IPS DF 6.9 (cell line): ENCODE data around the gene TGFBI.

Experiments
- DNase-seq: peaks from one replicate; pipeline ENCODE4 v3.0.0-alpha.2; 2013; ENCODE audit warnings: low read depth, low spot score
- H3K27ac ChIP-seq: one replicate; pipeline ENCODE4 v1.5.1; 2013; ENCODE audit warnings: low read length, control low read depth
- H3K27me3 ChIP-seq: 2 replicates; pipeline ENCODE4 v1.6.1; 2013; ENCODE audit warnings: mild to moderate bottlenecking, low read length; ENCODE audit not compliant: control insufficient read depth, insufficient read depth
- H3K36me3 ChIP-seq: 2 replicates; pipeline ENCODE4 v1.6.1; 2013; ENCODE audit warnings: low read length; ENCODE audit not compliant: control insufficient read depth, insufficient read depth
- H3K4me1 ChIP-seq: 2 replicates; pipeline ENCODE4 v1.6.1; 2013; ENCODE audit warnings: low read length; ENCODE audit not compliant: control insufficient read depth, insufficient read depth
- H3K4me3 ChIP-seq: 2 replicates; pipeline ENCODE4 v1.5.1; 2013; ENCODE audit warnings: mild to moderate bottlenecking, low read length
- H3K9me3 ChIP-seq: 2 replicates; pipeline ENCODE4 v1.6.1; 2013; ENCODE audit warnings: low read length, inconsistent platforms; ENCODE audit not compliant: control insufficient read depth, insufficient read depth
- whole genome bisulfite sequencing: extraction: QIAGEN DNeasy Blood & Tissue Kit; methylation state at CpG from one replicate; pipeline ENCODE4 v1.1.7; 2013; ENCODE audit warnings: mixed read lengths, missing lambda C conversion rate; ENCODE audit not compliant: insufficient read length, insufficient coverage; 5-methylcytosine and 5-hydroxymethylcytosine counted together

TGFBI gene

DNA sequence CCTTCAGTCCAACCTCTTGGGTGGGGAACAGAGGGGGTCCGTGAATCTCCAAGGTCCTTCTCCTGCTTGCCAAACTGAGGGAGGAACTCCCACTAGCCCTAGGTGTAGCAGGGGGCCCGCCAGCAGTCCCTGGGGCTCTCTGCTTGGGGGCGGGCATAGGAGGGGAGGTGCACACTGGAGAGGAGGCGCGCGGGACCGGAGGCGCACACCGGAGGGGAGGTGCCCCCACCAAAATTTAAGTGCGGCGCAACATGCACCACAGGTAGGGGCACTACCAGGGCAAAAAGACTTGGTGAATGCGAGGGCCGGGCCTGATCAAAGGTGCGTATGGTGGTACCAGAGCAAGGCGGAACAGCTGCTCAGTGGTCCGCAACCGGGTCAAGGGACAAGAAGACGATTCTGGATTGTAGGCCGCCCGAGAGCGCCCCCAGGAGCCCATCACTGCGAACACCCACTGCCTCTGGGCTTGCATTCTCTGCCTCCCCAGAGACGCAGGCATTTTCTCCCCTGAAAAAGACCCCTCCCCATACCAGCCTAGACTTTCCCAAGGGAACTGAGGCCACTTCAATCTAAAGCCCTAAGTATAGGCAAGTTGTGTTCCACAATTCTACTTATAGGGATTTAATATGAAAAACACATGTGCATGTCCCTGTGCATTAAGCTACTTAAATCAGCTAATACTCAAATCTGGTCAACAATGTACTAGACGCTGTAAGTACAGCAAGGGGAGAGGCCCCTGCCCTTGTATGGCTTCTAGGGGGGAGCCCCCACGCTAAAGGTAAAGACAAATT, 50.6 kb downstream of the TGFBI start:
- no peak for DNase-seq
- no peaks in the 10 kb centered on the region for H3K9me3 ChIP-seq

DNA sequence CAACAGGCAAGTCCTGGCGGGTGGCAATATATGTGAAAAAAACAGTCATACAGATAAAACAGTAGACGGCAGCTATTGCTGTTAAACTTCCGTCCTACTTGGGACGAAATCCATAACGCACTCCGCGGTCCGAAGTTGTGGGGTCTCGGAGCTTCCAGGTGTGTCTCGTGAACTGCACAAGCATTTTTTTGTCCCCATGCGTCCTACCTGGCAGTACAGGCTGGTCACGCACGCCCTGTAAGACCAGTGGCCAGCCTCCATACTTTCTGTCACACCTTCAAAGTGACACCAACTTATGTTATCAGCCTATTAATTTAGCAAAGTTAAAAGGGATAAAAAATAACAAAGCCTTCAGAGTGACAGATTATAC, 51.3 kb downstream of the TGFBI start:
- Histone ChIP-seq H3K9me3 (no peaks in the 10 kb centered on the region), H3K4me3 (peak overlapping the region; percentile 80), H3K4me1 (no peaks in the 10 kb centered on the region; the same call in 1 of the 2 replicates), H3K27me3 (no peaks in the 10 kb centered on the region), H3K27ac (no peak overlapping the region), H3K36me3 (no peaks in the 10 kb centered on the region)
- no peak for DNase-seq
- no CpG with 5 or more reads among the region's 13 CpGs for WGBS

More for the DNA sequence above, 50.6 kb downstream of the TGFBI start:
- H3K36me3 ChIP-seq: no peaks in the 10 kb centered on the region
- H3K27ac ChIP-seq: no peak overlapping the region
- peak overlapping the region; percentile 80; the same call in 1 of the 2 replicates for H3K4me3 ChIP-seq
- no peaks in the 10 kb centered on the region; the same call in 1 of the 2 replicates for H3K4me1 ChIP-seq
- H3K27me3 ChIP-seq: no peaks in the 10 kb centered on the region
- no CpG with 5 or more reads among the region's 25 CpGs for WGBS

- Histone ChIP-seq H3K4me3 (peak overlapping the region; percentile 80; the same call in 1 of the 2 replicates), H3K36me3 (no peaks in the 10 kb centered on the region), H3K27me3 (no peaks in the 10 kb centered on the region), H3K9me3 (no peaks in the 10 kb centered on the region), H3K4me1 (no peaks in the 10 kb centered on the region; the same call in 1 of the 2 replicates), H3K27ac (no peak overlapping the region)
- WGBS: no CpG with 5 or more reads among the region's 34 CpGs
- no peak for DNase-seq
Observed at GRCh38 chr5:136080483-136081216, 51.9 kb downstream of the TGFBI start.

- Histone ChIP-seq H3K27ac (no peak overlapping the region), H3K36me3 (no peaks in the 10 kb centered on the region), H3K27me3 (no peaks in the 10 kb centered on the region), H3K9me3 (no peaks in the 10 kb centered on the region), H3K4me3 (no peak overlapping the region; the same call in 1 of the 2 replicates), H3K4me1 (no peaks in the 10 kb centered on the region; the same call in 1 of the 2 replicates)
- no CpG with 5 or more reads among the region's 2 CpGs for WGBS
- DNase-seq: no peak
Observed at GRCh38 chr5:136081217-136081591, 52.4 kb downstream of the TGFBI start.

- DNase-seq: peak; percentile 64
- Histone ChIP-seq H3K9me3 (no peaks in the 10 kb centered on the region), H3K27me3 (no peaks in the 10 kb centered on the region), H3K27ac (no peak overlapping the region), H3K4me3 (no peak overlapping the region), H3K36me3 (no peaks in the 10 kb centered on the region), H3K4me1 (no peaks in the 10 kb centered on the region; the same call in 1 of the 2 replicates)
- no CpG with 5 or more reads among the region's 8 CpGs for WGBS
Observed at GRCh38 chr5:136082390-136083193, 53.8 kb downstream of the TGFBI start.

DNA sequence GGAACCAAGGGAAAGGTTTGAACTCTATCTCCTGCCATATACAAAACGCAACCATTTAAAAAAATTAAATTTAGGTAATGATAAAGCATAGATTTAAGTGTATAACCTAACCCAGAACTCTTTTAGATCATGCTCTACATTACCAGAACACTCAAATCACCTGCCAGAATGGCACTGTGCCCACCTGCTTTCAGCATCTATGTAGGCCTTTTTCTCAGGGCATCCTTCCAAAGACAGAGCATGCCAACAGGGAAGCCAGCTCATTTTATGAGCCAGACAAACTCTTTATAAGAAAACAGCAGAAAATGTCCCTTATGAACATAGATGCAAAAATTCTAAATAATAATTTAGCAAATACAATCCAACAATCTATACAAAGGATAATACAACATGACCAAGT, 55.9 kb downstream of the TGFBI start:
- no peaks in the 10 kb centered on the region; the same call in 1 of the 2 replicates for H3K4me1 ChIP-seq
- no peaks in the 10 kb centered on the region for H3K27me3 ChIP-seq
- WGBS: no CpG with 5 or more reads among the region's 1 CpG
- no peak for DNase-seq
- H3K9me3 ChIP-seq: no peaks in the 10 kb centered on the region
- no peak overlapping the region for H3K27ac ChIP-seq
- H3K36me3 ChIP-seq: no peaks in the 10 kb centered on the region
- no peak overlapping the region for H3K4me3 ChIP-seq

DNA sequence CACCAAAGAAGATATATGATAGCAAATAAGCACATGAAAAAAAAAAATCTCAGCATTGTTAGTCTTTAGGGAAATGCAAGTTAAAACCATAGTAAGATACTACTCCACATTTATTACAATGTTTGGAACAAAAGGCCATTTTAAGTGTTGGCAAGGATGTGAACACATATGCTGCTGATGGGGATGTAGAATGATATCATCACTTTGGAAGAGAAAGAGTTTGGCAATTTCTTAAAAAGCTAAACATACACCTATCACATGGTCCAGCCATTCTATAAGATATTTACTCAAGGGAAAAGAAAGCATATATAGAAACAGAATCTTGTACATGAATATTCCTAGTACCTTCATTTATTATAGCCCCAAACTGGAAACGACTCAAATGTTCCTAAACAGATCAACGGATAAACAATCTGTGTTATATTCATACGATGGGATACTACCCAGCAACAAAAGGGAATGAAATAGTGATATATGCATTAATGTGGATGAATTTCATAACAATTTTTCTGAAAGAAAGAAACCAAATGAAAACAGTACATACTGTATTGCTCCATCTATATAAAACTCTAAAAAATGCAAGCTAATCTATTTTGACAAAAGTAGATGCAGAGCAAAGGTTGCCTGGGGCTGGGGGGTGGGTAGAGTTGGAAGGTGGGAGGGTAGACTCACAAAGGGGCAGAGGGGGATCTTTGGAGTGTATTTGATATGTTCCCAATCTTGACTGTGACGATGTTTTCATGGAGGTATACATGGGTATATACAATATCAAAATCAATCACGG, 58.2 kb downstream of the TGFBI start:
- H3K4me3 ChIP-seq: no peak overlapping the region
- no peaks in the 10 kb centered on the region for H3K36me3 ChIP-seq
- H3K27ac ChIP-seq: no peak overlapping the region
- H3K9me3 ChIP-seq: no peaks in the 10 kb centered on the region
- no peaks in the 10 kb centered on the region for H3K27me3 ChIP-seq
- no peak for DNase-seq
- WGBS: no CpG with 5 or more reads among the region's 5 CpGs
- H3K4me1 ChIP-seq: no peaks in the 10 kb centered on the region; the same call in 1 of the 2 replicates

DNA sequence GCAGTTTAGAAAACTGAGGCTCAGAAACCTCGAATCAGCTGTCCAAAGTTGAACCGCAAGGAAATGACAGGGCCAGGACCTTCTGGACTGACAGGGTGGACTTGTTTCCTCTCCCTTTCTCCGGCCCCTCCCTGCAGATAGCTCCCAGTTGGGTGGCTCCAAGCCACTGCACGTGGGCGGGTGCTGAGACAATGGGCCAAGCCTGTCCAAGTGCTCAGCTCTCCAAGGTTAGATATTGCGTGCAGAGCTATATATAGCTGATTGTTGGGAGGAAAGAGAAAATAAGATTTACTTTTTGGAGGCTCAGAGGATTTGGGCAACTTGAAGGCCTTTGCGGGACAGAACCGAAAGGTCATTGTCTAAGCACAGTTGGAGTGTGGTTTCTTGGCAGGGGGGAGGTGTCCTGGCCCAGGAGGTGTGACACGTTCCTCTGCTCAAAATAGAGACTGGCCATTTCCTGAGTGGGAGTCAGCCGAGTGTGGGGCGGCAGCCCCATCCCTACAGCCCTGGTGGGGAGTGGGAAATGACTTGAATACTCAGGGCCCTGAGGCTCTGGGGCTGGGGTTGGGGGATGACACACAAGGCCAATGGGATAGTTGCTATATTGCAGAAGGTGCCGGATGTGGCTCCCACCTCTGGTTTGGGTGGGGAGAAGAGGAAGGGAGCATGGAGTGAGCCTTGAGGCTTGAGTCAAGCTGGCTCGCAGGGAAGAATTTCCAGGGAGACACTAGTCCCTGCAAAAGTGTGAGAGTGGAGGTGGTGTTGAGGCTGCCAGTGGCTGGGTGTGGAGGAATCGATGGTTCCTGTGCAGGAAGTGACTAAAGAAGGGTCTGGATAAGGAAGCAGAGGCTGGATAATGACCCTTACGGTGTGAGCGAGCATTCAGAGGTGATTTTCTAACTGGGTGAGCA, 59.4 kb downstream of the TGFBI start:
- no peak for DNase-seq
- H3K36me3 ChIP-seq: no peaks in the 10 kb centered on the region
- H3K4me1 ChIP-seq: no peaks in the 10 kb centered on the region
- H3K4me3 ChIP-seq: no peak overlapping the region
- H3K27ac ChIP-seq: no peak overlapping the region
- H3K9me3 ChIP-seq: no peaks in the 10 kb centered on the region
- no CpG with 5 or more reads among the region's 16 CpGs for WGBS
- H3K27me3 ChIP-seq: no peaks in the 10 kb centered on the region

DNA sequence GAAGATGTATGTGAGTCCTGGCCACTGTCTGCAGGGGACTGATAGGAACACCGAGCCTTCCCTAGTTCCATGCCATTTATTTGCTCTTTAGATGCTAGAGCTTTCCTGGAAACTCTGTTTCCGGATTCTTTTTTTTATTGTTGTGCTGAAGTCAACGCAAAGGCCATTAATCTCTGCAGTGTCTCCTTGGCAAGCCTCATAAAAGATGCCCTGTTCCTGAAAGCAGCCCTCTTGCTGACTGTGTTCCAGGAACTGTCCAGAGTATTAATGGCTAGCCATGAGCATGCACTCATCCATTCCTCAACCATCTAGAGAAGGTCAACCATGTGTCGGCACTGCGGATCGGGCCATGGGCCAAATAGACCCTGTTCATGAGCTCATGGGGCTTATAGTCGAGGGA, 61.0 kb downstream of the TGFBI start:
- Histone ChIP-seq H3K27ac (no peak overlapping the region), H3K4me3 (no peak overlapping the region), H3K4me1 (no peaks in the 10 kb centered on the region), H3K36me3 (no peaks in the 10 kb centered on the region), H3K9me3 (no peaks in the 10 kb centered on the region), H3K27me3 (no peaks in the 10 kb centered on the region)
- WGBS: no CpG with 5 or more reads among the region's 7 CpGs
- DNase-seq: no peak
